Measurements from ENCODE around the gene EPN1. TPM values are rescaled to one million over a fixed set of nuclear protein-coding genes. Genes with fewer than 3 reads are reported as not detected.

The EPN1 gene
- total and polyA plus RNA-seq, 2 donors (not counting 1 experiment from before 2014, with no cell fraction given), result 47.1 to 48.6 TPM

GRCh38 chr19:55689411-55690108 is 14.5 kb downstream of the EPN1 start:
- Histone ChIP-seq H3K79me2 (ENCODE audit: control insufficient read depth, insufficient read depth, low read length) (peaks cover 24% of the 10 kb centered on the region), H3K27me3 (ENCODE audit: control insufficient read depth, insufficient read depth, low read length) (no peaks in the 10 kb centered on the region), H3K4me2 (ENCODE audit: extremely low read depth, insufficient read depth, low read length) (no peak overlapping the region), H3K4me1 (ENCODE audit: control insufficient read depth, extremely low read depth, insufficient read depth, low read length) (no peaks in the 10 kb centered on the region), H4K20me1 (ENCODE audit: control insufficient read depth, extremely low read depth, insufficient read depth, low read length) (no peaks in the 10 kb centered on the region), H3K4me3 (replicated peaks in 1 of 4; ENCODE audit: control extremely low read depth in 1 of 4, insufficient read depth in 1 of 4, low read depth in 3 of 4, low read length in 4 of 4) (no peak overlapping the region), H3K9ac (ENCODE audit: insufficient read depth, low read length) (no peak overlapping the region), H3K27ac (ENCODE audit: insufficient read depth, low read length) (no peak overlapping the region), H2AFZ (ENCODE audit: low read length) (no peak overlapping the region), H3K9me3 (ENCODE audit: control insufficient read depth, insufficient read depth, low read depth, low read length) (no peaks in the 10 kb centered on the region), H3K36me3 (ENCODE audit: control insufficient read depth, insufficient read depth, low read length) (peaks cover 35% of the 10 kb centered on the region)
- DNase-seq (ENCODE audit: low read depth in 2 of 2), result no peak
- no peak for TF ChIP-seq CTCF (conservative IDR thresholded peaks at IDR 0.05 in 1 of 2, IDR thresholded peaks at IDR 0.05 in 1 of 2; ENCODE audit: low read depth in 1 of 2, low read length in 2 of 2)
- no peak for TF ChIP-seq EZH2 (IDR thresholded peaks at IDR 0.05; ENCODE audit: low read length, missing control alignments)

GRCh38 chr19:55690109-55690768 is 15.2 kb downstream of the EPN1 start:
- H3K27me3 ChIP-seq (ENCODE audit: control insufficient read depth, insufficient read depth, low read length), result no peaks in the 10 kb centered on the region
- H2AFZ ChIP-seq (ENCODE audit: low read length), result no peak overlapping the region
- H3K9ac ChIP-seq (ENCODE audit: insufficient read depth, low read length), result no peak overlapping the region
- H3K36me3 ChIP-seq (ENCODE audit: control insufficient read depth, insufficient read depth, low read length), result peaks cover 34% of the 10 kb centered on the region
- H3K4me3 ChIP-seq (replicated peaks in 1 of 4; ENCODE audit: control extremely low read depth in 1 of 4, insufficient read depth in 1 of 4, low read depth in 3 of 4, low read length in 4 of 4), result no peak overlapping the region
- TF ChIP-seq EZH2 (IDR thresholded peaks at IDR 0.05; ENCODE audit: low read length, missing control alignments) (no peak), CTCF (conservative IDR thresholded peaks at IDR 0.05 in 1 of 2, IDR thresholded peaks at IDR 0.05 in 1 of 2; ENCODE audit: low read depth in 1 of 2, low read length in 2 of 2) (no peak)
- no peak for DNase-seq (ENCODE audit: low read depth in 2 of 2)
- H3K79me2 ChIP-seq (ENCODE audit: control insufficient read depth, insufficient read depth, low read length), result peaks cover 17% of the 10 kb centered on the region
- no peaks in the 10 kb centered on the region for H3K4me1 ChIP-seq (ENCODE audit: control insufficient read depth, extremely low read depth, insufficient read depth, low read length)
- no peaks in the 10 kb centered on the region for H3K9me3 ChIP-seq (ENCODE audit: control insufficient read depth, insufficient read depth, low read depth, low read length)
- H4K20me1 ChIP-seq (ENCODE audit: control insufficient read depth, extremely low read depth, insufficient read depth, low read length), result no peaks in the 10 kb centered on the region
- H3K4me2 ChIP-seq (ENCODE audit: extremely low read depth, insufficient read depth, low read length), result no peak overlapping the region
- no peak overlapping the region for H3K27ac ChIP-seq (ENCODE audit: insufficient read depth, low read length)

- H3K9me3 ChIP-seq (ENCODE audit: control insufficient read depth, insufficient read depth, low read depth, low read length), result no peaks in the 10 kb centered on the region
- no peak for TF ChIP-seq CTCF (conservative IDR thresholded peaks at IDR 0.05 in 1 of 2, IDR thresholded peaks at IDR 0.05 in 1 of 2; ENCODE audit: low read depth in 1 of 2, low read length in 2 of 2)
- no peak for TF ChIP-seq EZH2 (IDR thresholded peaks at IDR 0.05; ENCODE audit: low read length, missing control alignments)
- H3K27me3 ChIP-seq (ENCODE audit: control insufficient read depth, insufficient read depth, low read length), result no peaks in the 10 kb centered on the region
- H3K36me3 ChIP-seq (ENCODE audit: control insufficient read depth, insufficient read depth, low read length), result peaks cover 32% of the 10 kb centered on the region
- no peak overlapping the region for H3K4me3 ChIP-seq (replicated peaks in 1 of 4; ENCODE audit: control extremely low read depth in 1 of 4, insufficient read depth in 1 of 4, low read depth in 3 of 4, low read length in 4 of 4)
- H3K79me2 ChIP-seq (ENCODE audit: control insufficient read depth, insufficient read depth, low read length), result peaks cover 11% of the 10 kb centered on the region
- no peaks in the 10 kb centered on the region for H4K20me1 ChIP-seq (ENCODE audit: control insufficient read depth, extremely low read depth, insufficient read depth, low read length)
- DNase-seq (ENCODE audit: low read depth in 2 of 2), result no peak
- H3K9ac ChIP-seq (ENCODE audit: insufficient read depth, low read length), result no peak overlapping the region
- H2AFZ ChIP-seq (ENCODE audit: low read length), result no peak overlapping the region
- H3K4me2 ChIP-seq (ENCODE audit: extremely low read depth, insufficient read depth, low read length), result no peak overlapping the region
- no peak overlapping the region for H3K27ac ChIP-seq (ENCODE audit: insufficient read depth, low read length)
- no peaks in the 10 kb centered on the region for H3K4me1 ChIP-seq (ENCODE audit: control insufficient read depth, extremely low read depth, insufficient read depth, low read length)
Observed at GRCh38 chr19:55690769-55691545, 15.9 kb downstream of the EPN1 start.

Measured in fibroblast of lung (primary cell).